ENCODE measurements around the gene FCHSD1. TPM values are rescaled to one million over a fixed set of nuclear protein-coding genes. Genes with fewer than 3 reads are reported as not detected.

The FCHSD1 gene
- total RNA-seq, 2 donors from 2014 or later, result 5.1 to 6.4 TPM

DNA sequence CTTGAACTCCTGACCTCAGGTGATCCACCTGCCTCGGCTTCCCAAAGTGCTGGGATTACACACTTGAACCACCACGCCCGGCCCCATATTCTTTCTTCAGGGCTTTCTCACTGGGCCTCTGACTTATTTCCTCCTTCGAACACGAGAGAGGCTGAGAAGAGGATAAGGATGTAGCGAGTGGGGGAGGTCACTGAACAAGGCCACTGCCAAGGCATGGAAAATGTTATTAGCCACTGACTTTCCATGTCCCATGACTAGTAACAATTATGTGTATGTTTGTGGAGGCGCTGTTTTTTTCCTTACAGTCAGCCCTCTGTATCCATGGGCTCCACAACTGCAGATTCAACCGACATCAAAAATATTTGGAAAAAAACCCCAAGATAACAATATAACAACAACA is 12.3 kb upstream of the FCHSD1 start:
- peaks cover 5% of the 10 kb centered on the region for H3K36me3 ChIP-seq
- peaks cover 0 to 5% of the 10 kb centered on the region in 2 donors for H3K4me1 ChIP-seq
- H3K4me3 ChIP-seq, result no peak overlapping the region
- DNase-seq (ENCODE audit: low spot score), result no peak
- H3K27ac ChIP-seq, result no peak overlapping the region
- H3K9me3 ChIP-seq, result no peaks in the 10 kb centered on the region
- H3K27me3 ChIP-seq, result no peaks in the 10 kb centered on the region
- TF ChIP-seq, protein P1, sequence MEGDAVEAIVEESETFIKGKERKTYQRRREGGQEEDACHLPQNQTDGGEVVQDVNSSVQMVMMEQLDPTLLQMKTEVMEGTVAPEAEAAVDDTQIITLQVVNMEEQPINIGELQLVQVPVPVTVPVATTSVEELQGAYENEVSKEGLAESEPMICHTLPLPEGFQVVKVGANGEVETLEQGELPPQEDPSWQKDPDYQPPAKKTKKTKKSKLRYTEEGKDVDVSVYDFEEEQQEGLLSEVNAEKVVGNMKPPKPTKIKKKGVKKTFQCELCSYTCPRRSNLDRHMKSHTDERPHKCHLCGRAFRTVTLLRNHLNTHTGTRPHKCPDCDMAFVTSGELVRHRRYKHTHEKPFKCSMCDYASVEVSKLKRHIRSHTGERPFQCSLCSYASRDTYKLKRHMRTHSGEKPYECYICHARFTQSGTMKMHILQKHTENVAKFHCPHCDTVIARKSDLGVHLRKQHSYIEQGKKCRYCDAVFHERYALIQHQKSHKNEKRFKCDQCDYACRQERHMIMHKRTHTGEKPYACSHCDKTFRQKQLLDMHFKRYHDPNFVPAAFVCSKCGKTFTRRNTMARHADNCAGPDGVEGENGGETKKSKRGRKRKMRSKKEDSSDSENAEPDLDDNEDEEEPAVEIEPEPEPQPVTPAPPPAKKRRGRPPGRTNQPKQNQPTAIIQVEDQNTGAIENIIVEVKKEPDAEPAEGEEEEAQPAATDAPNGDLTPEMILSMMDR (IDR thresholded peaks at IDR 0.05), result no peak

DNA sequence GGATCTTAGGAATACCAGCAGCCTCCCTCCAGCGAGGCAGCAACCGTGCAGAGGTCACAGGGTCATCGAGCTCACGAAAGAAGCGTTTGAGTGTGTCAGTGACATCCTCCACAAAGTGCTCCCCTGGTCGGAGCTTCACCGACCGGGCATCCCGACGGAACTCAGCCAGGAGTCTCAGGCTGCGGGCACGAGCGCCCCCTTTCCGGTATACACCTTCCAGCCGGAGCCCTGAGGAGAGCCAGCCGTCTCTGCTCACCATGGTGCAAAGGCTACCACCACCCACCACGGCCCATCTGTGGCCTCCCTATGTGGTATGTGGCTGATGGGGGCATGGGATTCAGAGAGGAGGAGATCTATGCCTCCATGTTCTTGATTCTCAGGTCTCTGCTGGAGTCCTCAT is 10.8 kb upstream of the FCHSD1 start:
- peaks cover 12% of the 10 kb centered on the region for H3K36me3 ChIP-seq
- no peaks in the 10 kb centered on the region for H3K27me3 ChIP-seq
- H3K4me1 ChIP-seq, result peaks cover 0 to 5% of the 10 kb centered on the region in 2 donors
- DNase-seq (ENCODE audit: low spot score), result no peak
- TF ChIP-seq, protein P1 (IDR thresholded peaks at IDR 0.05), result no peak
- H3K9me3 ChIP-seq, result no peaks in the 10 kb centered on the region
- no peak overlapping the region for H3K27ac ChIP-seq
- H3K4me3 ChIP-seq, result no peak overlapping the region

DNA sequence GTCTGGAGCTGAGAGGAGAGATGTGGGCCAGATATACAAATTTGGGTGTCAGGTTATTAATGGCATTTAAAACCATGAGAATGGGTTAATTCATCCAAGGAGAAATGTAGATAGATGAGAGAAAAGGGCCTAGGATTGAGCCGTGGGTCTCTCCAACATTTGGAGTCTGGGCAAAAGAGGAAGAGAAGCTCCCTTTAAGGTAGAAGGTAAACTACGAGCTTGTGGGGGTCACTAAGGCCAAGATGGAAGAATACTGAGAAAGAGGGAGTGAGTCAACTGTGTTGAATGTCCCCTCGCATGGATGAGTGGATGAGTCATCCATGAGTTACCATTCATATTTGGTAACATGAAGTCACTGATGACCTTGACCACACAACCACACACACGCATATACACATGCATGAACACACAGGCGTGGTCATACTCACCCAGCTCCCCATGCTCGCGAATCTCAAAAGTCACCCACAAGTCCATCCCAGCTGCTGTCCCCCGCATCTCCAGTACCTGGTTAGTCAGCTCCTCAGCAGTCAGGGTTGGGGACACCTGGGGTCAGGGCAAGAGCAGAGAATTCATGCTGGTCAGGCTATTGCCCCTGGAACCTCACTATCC is 6.8 kb upstream of the FCHSD1 start:
- TF ChIP-seq, protein P1 (IDR thresholded peaks at IDR 0.05), result no peak
- Histone ChIP-seq H3K4me1 (no peaks in the 10 kb centered on the region), H3K36me3 (peaks cover 10% of the 10 kb centered on the region)

DNA sequence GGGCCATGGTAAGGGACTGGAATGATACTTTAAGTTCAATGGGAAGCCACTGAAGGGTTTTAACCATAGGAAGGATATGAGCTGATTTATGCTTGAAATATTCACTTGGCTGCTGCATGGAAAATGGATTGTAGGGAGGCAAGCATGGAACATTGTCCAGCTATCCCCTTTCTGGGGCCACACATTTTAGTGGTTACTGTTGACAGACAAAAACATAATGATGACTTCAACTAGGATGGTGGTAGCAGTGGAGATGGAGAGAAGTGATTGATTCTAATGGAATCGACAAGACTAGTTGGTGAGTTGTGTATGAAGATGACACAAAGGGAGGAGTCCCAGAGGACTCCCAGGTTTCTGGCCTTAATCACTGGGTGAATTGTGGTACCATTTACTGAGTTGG is 6.2 kb upstream of the FCHSD1 start:
- H3K4me3 ChIP-seq, result no peak overlapping the region
- no peak for DNase-seq (ENCODE audit: low spot score)
- H3K9me3 ChIP-seq, result no peaks in the 10 kb centered on the region
- no peaks in the 10 kb centered on the region for H3K4me1 ChIP-seq
- TF ChIP-seq, protein P1 (IDR thresholded peaks at IDR 0.05), result no peak
- no peaks in the 10 kb centered on the region for H3K27me3 ChIP-seq
- H3K36me3 ChIP-seq, result peaks cover 10% of the 10 kb centered on the region
- no peak overlapping the region for H3K27ac ChIP-seq

More for the DNA sequence above, 6.8 kb upstream of the FCHSD1 start:
- Histone ChIP-seq H3K27ac (no peak overlapping the region), H3K4me3 (no peak overlapping the region), H3K27me3 (no peaks in the 10 kb centered on the region), H3K9me3 (no peaks in the 10 kb centered on the region)
- DNase-seq (ENCODE audit: low spot score), result no peak

DNA sequence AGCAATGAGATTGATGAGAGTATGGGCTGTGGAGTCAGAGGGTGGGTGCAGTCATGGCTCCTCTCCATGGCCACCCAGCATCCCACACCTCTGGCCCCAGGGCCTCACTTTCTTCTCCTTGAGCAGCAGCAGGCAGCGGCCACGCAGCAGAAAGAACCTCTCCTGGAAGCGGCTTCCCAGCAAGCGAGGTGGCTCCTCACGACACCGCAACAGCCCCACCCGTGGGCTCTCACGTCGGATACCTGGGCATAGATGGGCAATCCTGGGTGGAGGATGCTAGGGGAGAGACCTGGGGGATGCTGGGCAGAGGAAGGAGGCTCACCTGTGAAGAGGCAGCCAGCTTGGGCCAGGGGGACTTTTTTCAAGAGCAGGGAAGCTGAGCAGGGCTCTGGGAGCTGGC is 5.2 kb upstream of the FCHSD1 start:
- Histone ChIP-seq H3K36me3 (peaks cover 10% of the 10 kb centered on the region), H3K9me3 (no peaks in the 10 kb centered on the region), H3K27ac (no peak overlapping the region), H3K4me3 (no peak overlapping the region), H3K27me3 (no peaks in the 10 kb centered on the region), H3K4me1 (peaks cover 0 to 6% of the 10 kb centered on the region in 2 donors)
- DNase-seq (ENCODE audit: low spot score), result no peak
- TF ChIP-seq, protein P1 (IDR thresholded peaks at IDR 0.05), result no peak

DNA sequence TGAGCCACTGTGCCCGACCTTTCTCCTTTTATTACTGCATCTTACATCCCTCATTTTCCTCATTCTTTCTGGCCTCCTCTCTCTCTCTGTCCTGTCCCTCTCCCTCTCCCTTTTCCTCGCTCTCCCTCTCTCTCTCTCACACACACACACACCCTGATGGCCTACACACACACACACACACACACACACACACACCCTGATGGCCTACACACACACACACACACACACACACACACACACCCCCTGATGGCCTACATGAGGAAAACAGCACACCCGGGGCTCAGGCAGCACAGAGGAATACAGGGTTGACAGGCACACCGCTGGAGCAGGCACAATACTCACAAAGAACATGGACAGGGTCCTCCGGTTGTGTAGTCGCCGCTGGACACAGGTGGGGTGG is 3.8 kb upstream of the FCHSD1 start:
- Histone ChIP-seq H3K4me1 (peaks cover 0 to 16% of the 10 kb centered on the region in 2 donors), H3K27me3 (no peaks in the 10 kb centered on the region), H3K4me3 (no peak overlapping the region), H3K9me3 (no peaks in the 10 kb centered on the region), H3K27ac (no peak overlapping the region), H3K36me3 (peaks cover 10% of the 10 kb centered on the region)
- TF ChIP-seq, protein P1 (IDR thresholded peaks at IDR 0.05), result no peak
- no peak for DNase-seq (ENCODE audit: low spot score)
